Activated CD4-positive, alpha-beta T cell treated with anti-CD3 and anti-CD28 coated beads, Interleukin-2, amount 50 U/mL, for 48 hours (primary cell): ENCODE measurements around the gene ZNF277.

Source experiments
- DNase-seq, 2 experiments: peaks; one replicate each; pipeline ENCODE4 v3.0.0-alpha.2; 2020

ZNF277 gene

DNA sequence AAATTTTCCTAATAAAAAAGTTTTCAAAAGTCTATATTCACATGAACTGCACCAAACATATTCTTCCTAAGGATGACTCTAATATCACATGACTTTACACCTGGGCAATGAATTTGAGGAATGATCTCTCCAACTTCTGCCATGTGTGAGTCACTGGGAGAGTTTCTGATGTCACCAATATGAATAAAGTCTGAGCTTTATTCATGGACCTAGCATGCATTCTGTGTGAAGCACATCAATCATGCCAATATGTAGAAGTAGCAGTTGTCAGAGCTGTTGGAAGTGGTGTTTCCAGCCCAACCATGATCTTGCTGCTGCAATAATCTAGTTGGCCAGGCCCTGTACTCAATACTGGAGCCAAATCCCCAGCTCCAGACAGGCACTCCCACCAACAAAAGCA is 152.0 kb downstream of the ZNF277 start:
- no peak for DNase-seq

GRCh38 chr7:112359086-112359485 is 152.6 kb downstream of the ZNF277 start:
- DNase-seq = no peak

DNA sequence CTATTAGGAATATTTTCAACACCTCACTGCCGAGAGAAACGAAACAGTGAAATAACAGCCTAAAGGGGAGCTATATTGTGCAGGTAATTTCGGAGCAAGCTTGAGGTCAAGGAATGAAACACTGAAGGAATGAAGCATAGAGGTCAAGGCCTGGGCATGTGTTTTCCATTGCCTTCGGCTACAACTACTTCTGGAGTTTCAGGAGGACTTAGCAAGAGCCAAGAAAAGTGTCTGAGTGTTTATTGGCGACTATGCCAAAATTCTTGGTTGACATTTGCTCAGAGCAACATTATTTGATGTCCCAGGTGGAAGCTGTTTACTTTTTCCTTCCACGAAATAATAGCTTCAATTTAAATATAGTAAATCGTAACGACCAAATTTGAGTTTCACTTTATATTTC is 154.2 kb downstream of the ZNF277 start:
- no peak for DNase-seq

DNA sequence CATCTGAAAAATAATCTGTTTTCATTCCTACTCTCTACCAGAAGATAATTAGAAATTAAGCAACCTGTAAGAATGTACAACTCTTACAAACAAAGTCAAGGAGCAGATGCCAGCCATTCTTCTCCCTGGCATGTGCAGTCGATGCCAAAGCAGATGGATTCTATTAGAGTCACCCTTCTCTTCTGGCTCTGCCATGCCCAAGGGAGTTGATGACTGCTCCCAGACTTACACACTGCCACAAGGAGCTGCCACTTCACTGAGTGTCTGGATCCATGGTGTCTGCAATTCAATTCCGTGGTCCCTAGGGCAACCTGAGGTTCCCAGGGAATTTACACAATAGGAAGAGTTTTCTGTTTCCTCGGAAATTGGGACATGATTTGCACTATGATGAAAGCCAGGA is 154.7 kb downstream of the ZNF277 start:
- no peak for DNase-seq

DNA sequence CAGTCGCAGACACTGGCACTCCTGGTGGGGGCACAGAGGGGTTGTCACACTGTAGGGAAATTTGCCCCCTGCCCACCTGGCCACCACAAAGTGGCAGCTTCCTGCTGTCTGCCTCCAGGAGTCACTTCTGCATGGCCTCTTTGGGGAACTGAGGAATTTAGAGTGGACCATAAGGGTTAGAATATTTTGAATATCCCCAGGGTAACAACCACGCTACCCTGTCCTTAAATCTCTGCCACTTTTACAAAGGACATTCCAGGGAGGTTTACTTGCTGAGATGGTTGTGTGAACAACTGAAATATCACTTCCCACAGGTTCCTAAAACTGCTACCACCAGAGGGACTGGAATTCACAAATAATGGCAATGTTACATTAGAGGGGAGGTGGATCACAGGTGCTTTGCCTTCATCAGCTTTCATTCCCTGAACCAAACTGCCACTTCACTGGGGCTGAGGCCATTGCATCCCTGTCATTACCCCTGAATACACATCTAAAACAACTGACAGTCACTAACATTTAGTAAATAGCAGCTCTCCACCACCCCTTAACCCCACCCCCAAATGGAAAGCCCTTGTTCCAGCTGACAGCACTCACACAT is 155.7 kb downstream of the ZNF277 start:
- DNase-seq = no peak

- DNase-seq = no peak
Observed at GRCh38 chr7:112362731-112363131, 156.2 kb downstream of the ZNF277 start.

DNA sequence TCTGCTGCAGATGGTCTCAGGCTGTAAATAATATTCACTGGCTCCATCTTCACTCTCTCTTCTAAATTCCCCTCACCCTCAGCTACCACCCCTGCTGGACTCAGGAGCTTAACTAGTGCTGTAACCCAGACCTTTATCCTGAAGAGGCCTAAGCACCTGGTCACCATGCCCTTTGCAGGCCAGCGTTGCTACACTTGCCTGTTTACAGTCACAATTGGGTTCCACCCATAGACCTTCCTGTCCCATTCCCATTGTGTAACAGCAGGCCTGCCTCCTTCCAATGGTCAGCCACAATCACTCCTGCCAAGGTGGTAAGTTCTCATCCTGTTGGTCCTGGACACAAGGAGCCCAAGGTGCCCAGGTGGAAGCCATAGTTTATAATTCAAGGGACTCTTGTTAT is 157.9 kb downstream of the ZNF277 start:
- no peak for DNase-seq

DNA sequence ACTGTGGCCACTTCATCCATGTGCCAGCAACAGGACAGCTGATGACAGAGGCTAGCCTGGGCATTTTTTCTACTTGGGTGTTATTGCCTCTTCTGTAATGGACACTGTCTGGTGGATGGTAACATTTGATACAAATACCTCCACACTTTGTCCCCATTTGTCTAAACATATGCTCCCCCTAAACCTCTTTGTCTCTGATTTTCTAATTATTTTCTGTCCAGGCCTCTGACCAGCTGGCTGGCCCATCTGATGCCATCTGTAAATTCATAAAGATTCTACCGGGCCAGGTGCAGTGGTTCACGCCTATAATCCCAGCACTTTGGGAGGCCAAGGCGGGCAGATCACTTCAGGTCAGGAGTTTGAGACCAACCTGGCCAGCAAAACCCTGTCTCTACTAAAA is 159.1 kb downstream of the ZNF277 start:
- no peak for DNase-seq

- DNase-seq = no peak
Observed at GRCh38 chr7:112366886-112367285, 160.4 kb downstream of the ZNF277 start.

DNA sequence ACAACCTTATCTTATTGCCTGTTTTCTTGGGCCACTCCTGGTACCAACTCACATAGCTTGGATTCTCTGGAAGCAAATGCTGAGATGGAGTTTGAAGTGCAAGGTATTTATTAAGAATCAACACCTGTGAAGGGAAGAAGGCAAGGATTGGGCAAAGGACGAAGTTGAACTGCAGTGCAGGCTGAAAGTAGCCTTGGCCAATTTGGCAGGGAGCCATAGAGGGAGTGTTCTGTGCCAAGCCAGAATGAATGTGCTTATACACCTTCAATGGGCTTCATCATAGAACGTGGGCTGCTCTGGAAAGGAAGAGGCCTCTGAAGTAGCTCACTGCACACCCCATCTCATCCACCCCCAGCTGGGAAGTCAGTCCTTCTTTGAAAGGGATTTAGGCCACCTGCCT is 163.9 kb downstream of the ZNF277 start:
- DNase-seq = no peak

DNA sequence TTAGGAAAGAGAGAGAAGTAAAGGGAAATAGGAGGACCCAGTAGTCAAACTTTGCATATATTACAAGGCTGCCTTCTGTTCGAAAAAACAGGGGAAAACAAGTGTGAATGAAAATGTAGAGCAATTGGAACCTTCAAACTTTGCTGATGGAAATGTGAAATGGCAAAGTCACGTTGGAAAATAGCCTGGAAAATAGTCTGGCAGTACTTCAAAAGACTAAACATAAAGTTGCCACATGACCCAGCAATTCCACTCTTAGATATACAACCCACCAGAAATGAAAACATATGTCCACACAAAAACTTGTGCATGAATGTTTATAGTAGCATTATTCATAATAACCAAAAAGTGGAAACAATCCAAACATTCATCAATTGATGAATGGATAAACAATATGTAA is 165.2 kb downstream of the ZNF277 start:
- no peak for DNase-seq

DNA sequence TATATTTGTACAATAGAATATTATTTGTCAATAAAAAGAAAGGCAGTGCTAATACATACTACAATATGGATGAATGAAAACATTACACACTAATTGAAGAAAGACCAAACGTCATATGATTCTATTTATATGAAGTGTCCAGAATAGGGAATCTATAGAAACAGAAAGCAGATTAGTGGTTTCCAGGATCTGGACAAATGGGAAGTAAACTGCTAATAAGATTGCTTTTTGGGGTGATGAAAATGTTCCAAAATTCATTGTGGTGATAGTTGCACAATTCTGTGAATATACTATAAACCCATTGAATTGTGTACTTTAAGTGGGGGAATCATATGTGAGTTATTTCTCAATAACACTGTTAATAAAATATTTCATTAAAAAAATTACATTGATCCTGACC is 165.6 kb downstream of the ZNF277 start:
- DNase-seq = no peak

- DNase-seq = no peak
Observed at GRCh38 chr7:112377593-112377992, 171.1 kb downstream of the ZNF277 start.

DNA sequence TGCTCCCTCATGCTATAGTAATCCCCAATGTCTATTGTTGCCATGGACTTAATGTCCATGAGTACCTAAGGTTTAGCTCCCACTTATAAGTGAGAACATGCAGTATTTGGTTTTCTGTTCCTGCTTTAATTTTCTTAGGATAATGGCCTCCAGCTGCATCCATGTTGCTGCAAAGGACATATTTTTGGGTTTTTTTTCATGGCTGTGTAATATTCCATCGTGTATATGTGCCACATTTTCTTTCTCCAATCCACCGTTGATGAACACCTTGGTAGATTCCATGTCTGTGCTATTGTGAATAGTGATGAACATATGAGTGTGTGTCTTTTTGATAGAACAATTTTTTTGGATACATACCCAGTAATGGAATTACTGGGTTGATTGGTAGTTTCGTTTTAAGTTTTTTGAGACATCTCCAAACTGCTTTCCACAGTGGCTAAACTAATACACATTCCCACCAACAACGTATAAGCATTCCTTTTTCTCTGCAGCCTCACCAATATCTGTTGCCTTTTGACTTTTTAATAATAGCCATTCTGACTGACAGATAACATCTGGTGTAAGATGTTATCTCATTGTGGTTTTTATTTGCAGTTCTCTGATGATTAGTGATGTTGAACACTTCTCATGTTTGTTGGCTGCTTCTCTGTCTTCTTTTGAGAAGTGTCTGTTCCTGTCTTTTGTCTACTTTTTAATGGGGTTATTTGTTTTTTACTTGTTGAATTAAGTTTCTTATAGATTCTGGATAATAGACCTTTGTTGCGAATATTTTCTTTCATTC is 175.0 kb downstream of the ZNF277 start:
- DNase-seq = no peak

DNA sequence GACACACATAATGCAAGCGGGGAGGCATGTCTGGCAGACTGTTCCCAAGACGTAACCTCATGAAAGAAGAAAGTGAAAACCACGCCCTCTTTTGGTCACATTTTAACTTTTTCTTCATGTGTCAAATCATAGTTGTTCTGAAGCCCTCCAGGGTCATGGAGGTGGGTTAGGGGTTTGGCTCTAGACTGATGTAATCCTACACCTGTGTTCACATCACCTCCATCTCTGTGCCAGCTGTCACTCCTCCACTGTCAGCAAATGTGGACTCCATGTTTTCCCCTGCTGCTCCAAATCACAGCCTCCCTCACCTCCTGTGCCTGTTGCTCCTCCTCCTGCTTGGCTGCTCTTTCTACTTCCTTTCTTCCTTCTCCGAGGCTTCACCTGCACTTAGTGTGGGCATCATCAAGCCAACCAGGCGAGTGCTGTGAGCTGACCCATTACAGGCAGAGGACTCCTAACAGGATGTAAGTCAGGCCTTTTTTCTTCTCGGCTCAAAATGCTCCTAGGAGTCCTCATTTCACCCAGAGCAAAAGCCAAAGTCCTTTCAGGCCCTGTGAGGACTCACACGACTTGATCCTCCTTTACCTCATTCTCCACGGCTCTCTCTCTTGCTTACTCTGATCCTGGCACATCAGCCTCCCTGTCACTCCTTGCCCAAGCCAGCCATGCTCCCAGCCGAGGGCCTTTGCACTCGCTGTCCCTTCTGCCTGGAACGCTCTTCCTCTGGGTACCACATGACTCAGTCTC is 177.3 kb downstream of the ZNF277 start:
- DNase-seq = no peak

- DNase-seq = no peak
Observed at GRCh38 chr7:112385516-112385915, 179.0 kb downstream of the ZNF277 start.

- no peak for DNase-seq
Observed at GRCh38 chr7:112386619-112387018, 180.1 kb downstream of the ZNF277 start.

DNA sequence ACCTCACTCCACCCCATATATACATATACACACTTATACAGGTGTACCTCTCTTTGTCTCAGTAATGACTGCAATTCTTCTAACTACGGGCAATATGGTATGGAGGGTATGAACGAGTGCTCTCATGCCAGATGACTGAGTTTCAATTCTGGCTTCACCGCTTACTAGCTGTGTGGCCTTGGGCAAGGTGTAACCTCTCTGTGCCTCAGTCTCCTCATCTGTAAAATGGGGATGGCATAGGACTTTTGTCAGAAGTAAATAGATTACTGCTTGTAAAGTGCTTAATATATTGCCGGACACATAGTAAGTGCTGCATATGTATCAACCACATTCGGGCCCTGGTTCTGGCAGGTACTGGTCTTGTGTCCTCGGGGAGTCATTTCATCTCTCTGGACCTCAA is 183.7 kb downstream of the ZNF277 start:
- DNase-seq = no peak

- peak; percentile 39 to 47 for DNase-seq
Observed at GRCh38 chr7:112391079-112391821, 184.8 kb downstream of the ZNF277 start.

- peak; percentile 64 to 73 for DNase-seq
Observed at GRCh38 chr7:112391841-112392286, 185.4 kb downstream of the ZNF277 start.
